HEK293 (cell line): ENCODE results near the gene BRD3OS.

ENCODE experiments used
- BCL11B ChIP-seq: fragments of 450-650 bp; formaldehyde crosslinking; IDR thresholded peaks from 2 replicates; pipeline ENCODE4 v1.5.1; 2016; ENCODE audit warnings: low read depth, missing biosample characterization, missing genetic modification characterization
- CTCF ChIP-seq: fragments of 450-650 bp; formaldehyde crosslinking; IDR thresholded peaks from 2 replicates; pipeline ENCODE4 v1.5.1; 2016; ENCODE audit warnings: missing biosample characterization, missing genetic modification characterization
- ELK4 ChIP-seq: IDR thresholded peaks from 2 replicates; pipeline ENCODE4 v1.6.1; 2011; ENCODE audit warnings: mild to moderate bottlenecking, low read depth, low read length, borderline replicate concordance
- ZIC2 ChIP-seq: fragments of 450-650 bp; formaldehyde crosslinking; IDR thresholded peaks from 2 replicates; pipeline ENCODE4 v1.5.1; 2016; ENCODE audit warnings: missing biosample characterization, missing genetic modification characterization
- ZNF24 ChIP-seq: fragments of 450-650 bp; formaldehyde crosslinking; IDR thresholded peaks from 2 replicates; pipeline ENCODE4 v1.5.1; 2016; ENCODE audit warnings: missing biosample characterization, missing genetic modification characterization
- ZNF274 ChIP-seq, 2 experiments: fragments of 200-500 bp in 1 of 2; fragments of 450-650 bp in 1 of 2; sonication (Bioruptor generic) in 1 of 2; formaldehyde crosslinking in 1 of 2; IDR thresholded peaks; 2 replicates each; pipeline versions ENCODE4 v1.5.1 to v1.6.1; 2014 to 2016; ENCODE audit warnings: borderline replicate concordance in 1 of 2, inconsistent platforms in 1 of 2, low read length in 1 of 2, missing biosample characterization in 1 of 2, missing genetic modification characterization in 1 of 2
- ZNF544 ChIP-seq: fragments of 450-650 bp; formaldehyde crosslinking; IDR thresholded peaks from 2 replicates; pipeline ENCODE4 v1.5.0; 2017; ENCODE audit warnings: missing biosample characterization, missing genetic modification characterization
- ZNF561 ChIP-seq: fragments of 450-650 bp; IDR thresholded peaks from 2 replicates; pipeline ENCODE4 v1.5.1; 2018; ENCODE audit warnings: missing biosample characterization, missing genetic modification characterization, borderline replicate concordance

- no peak for TF ChIP-seq ZNF274 (IDR thresholded peaks at IDR 0.05; ENCODE audit: low read length)
- TF ChIP-seq ZNF274 (tag by site-specific recombination; IDR thresholded peaks at IDR 0.05; ENCODE audit: borderline replicate concordance): no peak
- no peak for TF ChIP-seq ZNF544 (tag by site-specific recombination)
- no peak for TF ChIP-seq ELK4
- no peak for TF ChIP-seq ZIC2 (tag by site-specific recombination)
- TF ChIP-seq CTCF (tag by site-specific recombination): no peak
- TF ChIP-seq BCL11B (tag by site-specific recombination): no peak
- no peak for TF ChIP-seq ZNF561 (tag by site-specific recombination)
- TF ChIP-seq ZNF24 (tag by site-specific recombination): no peak
Observed at GRCh38 chr9:133976887-133977286, 48.4 kb upstream of the BRD3OS start.
